HCT116 (cell line): ENCODE results near the gene NSFL1C. TPM values are rescaled to one million over a fixed set of nuclear protein-coding genes. Genes with fewer than 3 reads are reported as not detected.

ENCODE experiments used
- ATAC-seq: fragments of 200-7000 bp; cut with Tn5 transposase; 2 replicates; pipeline ENCODE4 v1.9.1; 2020; ENCODE audit warnings: mild to moderate bottlenecking, moderate library complexity
- BruUV-seq: library from RNA; stranded (reverse); fragments of 400-500 nt; replicated peaks from 2 replicates; lab custom pipeline; 2021; lab: Mats Ljungman, UMichigan
- CTCF ChIA-PET: fragments of 300-600 bp; sonication (Branson Sonifier 250); formaldehyde crosslinking; loops from one replicate; lab custom pipeline; 2021; ENCODE audit warnings: antibody characterized with exemption; lab: Charles Lee
- POLR2A ChIA-PET: fragments of 300-600, 350-600 bp; sonication (Branson Sonifier 250); formaldehyde crosslinking; loops from one replicate; lab custom pipeline; 2021; ENCODE audit warnings: antibody characterized with exemption; lab: Charles Lee
- RAD21 ChIA-PET, 2 experiments: fragments of 300-600 bp; sonication (Branson Sonifier 250); formaldehyde crosslinking; loops; one replicate each; lab custom pipeline; 2023; ENCODE audit warnings: low total read pairs in 2 of 2; ENCODE audit not compliant: uncharacterized antibody in 2 of 2, unreplicated experiment in 2 of 2, low non-redundant PET in 1 of 2; lab: Charles Lee
- DNase-seq: peaks from one replicate; pipeline ENCODE4 v3.0.0-alpha.2; 2010; ENCODE audit warnings: low read depth, low spot score
- H2AFZ ChIP-seq: fragments of 200-600 bp; shearing (Covaris generic), sonication (generic); 2 replicates; pipeline ENCODE4 v1.6.1; 2017; ENCODE audit warnings: low read depth, mixed run types, mixed read lengths, antibody characterized with exemption, low read length; ENCODE audit not compliant: poor library complexity, severe bottlenecking
- H3K27ac ChIP-seq: 2 replicates; pipeline ENCODE4 v1.5.1; 2012; ENCODE audit warnings: low read depth, low read length
- H3K27me3 ChIP-seq: fragments of 200-600 bp; sonication (generic); 2 replicates; pipeline ENCODE4 v1.6.1; 2016; ENCODE audit warnings: mixed run types, low read length, mixed read lengths; ENCODE audit not compliant: insufficient read depth
- H3K36me3 ChIP-seq, 2 experiments: fragments of 200-500 bp in 1 of 2; fragments of 200-600 bp in 1 of 2; sonication (Bioruptor generic) in 1 of 2; sonication (generic) in 1 of 2; 2 replicates each; pipeline versions ENCODE4 v1.5.1 to v1.6.1; 2014 to 2016; ENCODE audit warnings: low read length in 2 of 2, inconsistent platforms in 1 of 2, mixed read lengths in 1 of 2, mixed run types in 1 of 2; ENCODE audit not compliant: insufficient read depth in 2 of 2, control insufficient read depth in 1 of 2
- H3K4me1 ChIP-seq, 2 experiments: fragments of 200-600 bp in 1 of 2; sonication (generic) in 1 of 2; 2 replicates each; pipeline versions ENCODE4 v1.5.1 to v1.6.1; 2012 to 2017; ENCODE audit warnings: low read length in 2 of 2, inconsistent platforms in 1 of 2, mild to moderate bottlenecking in 1 of 2, mixed read lengths in 1 of 2, mixed run types in 1 of 2, moderate library complexity in 1 of 2; ENCODE audit not compliant: insufficient read depth in 2 of 2, control insufficient read depth in 1 of 2
- H3K4me2 ChIP-seq: fragments of 200-600 bp; sonication (generic); 2 replicates; pipeline ENCODE4 v1.6.1; 2017; ENCODE audit warnings: mixed run types, low read length, mixed read lengths
- H3K4me3 ChIP-seq, 2 experiments: fragments of 200-600 bp in 1 of 2; sonication (generic) in 1 of 2; replicated peaks in 1 of 2; 2 replicates each; pipeline ENCODE4 v1.5.1; 2011 to 2016; ENCODE audit warnings: low read length in 2 of 2, control low read depth in 1 of 2, low read depth in 1 of 2, mild to moderate bottlenecking in 1 of 2, mixed read lengths in 1 of 2, mixed run types in 1 of 2
- H3K79me2 ChIP-seq: fragments of 200-600 bp; sonication (generic); 2 replicates; pipeline ENCODE4 v1.6.1; 2017; ENCODE audit warnings: mild to moderate bottlenecking, mixed run types, low read length, moderate library complexity, mixed read lengths; ENCODE audit not compliant: insufficient read depth
- H3K9ac ChIP-seq: fragments of 200-600 bp; sonication (generic); 2 replicates; pipeline ENCODE4 v1.6.1; 2016; ENCODE audit warnings: low read length, mixed read lengths
- H3K9me2 ChIP-seq: fragments of 200-600 bp; sonication (generic), shearing (Covaris generic); 2 replicates; pipeline ENCODE4 v1.6.1; 2017; ENCODE audit warnings: mixed run types, mild to moderate bottlenecking, moderate library complexity; ENCODE audit not compliant: insufficient read depth
- H3K9me3 ChIP-seq, 2 experiments: fragments of 200-500 bp in 1 of 2; fragments of 200-600 bp in 1 of 2; sonication (Bioruptor generic) in 1 of 2; sonication (generic) in 1 of 2; 2 replicates each; pipeline ENCODE4 v1.6.1; 2014 to 2017; ENCODE audit warnings: low read length in 2 of 2, mixed read lengths in 2 of 2, inconsistent platforms in 1 of 2, low read depth in 1 of 2, mild to moderate bottlenecking in 1 of 2, mixed run types in 1 of 2, moderate library complexity in 1 of 2; ENCODE audit not compliant: control insufficient read depth in 1 of 2, insufficient read depth in 1 of 2
- H4K20me1 ChIP-seq: fragments of 200-600 bp; sonication (generic), shearing (Covaris generic); 2 replicates; pipeline ENCODE4 v1.6.1; 2017; ENCODE audit warnings: mixed run types, mild to moderate bottlenecking, moderate library complexity; ENCODE audit not compliant: insufficient read depth
- CBX3 ChIP-seq: IDR thresholded peaks from 2 replicates; pipeline ENCODE4 v1.6.1; 2012; ENCODE audit warnings: low read depth
- CTCF ChIP-seq, 3 experiments: fragments of 200-600 bp in 1 of 3; sonication (generic) in 1 of 3; IDR thresholded peaks in 2 of 3; conservative IDR thresholded peaks in 1 of 3; 2 replicates each; pipeline ENCODE4 v1.5.1; 2012 to 2017; ENCODE audit warnings: low read depth in 2 of 3, low read length in 2 of 3, antibody characterized with exemption in 1 of 3, borderline replicate concordance in 1 of 3, control low read depth in 1 of 3, mild to moderate bottlenecking in 1 of 3, mixed read lengths in 1 of 3, mixed run types in 1 of 3, moderate library complexity in 1 of 3; ENCODE audit not compliant: insufficient read depth in 1 of 3
- EGR1 ChIP-seq: IDR thresholded peaks from 2 replicates; pipeline ENCODE4 v1.6.1; 2012; ENCODE audit warnings: low read depth
- JUND ChIP-seq: IDR thresholded peaks from 2 replicates; pipeline ENCODE4 v1.6.1; 2012
- SP1 ChIP-seq: IDR thresholded peaks from 2 replicates; pipeline ENCODE4 v1.6.1; 2012; ENCODE audit warnings: low read depth
- TCF7L2 ChIP-seq: IDR thresholded peaks from 2 replicates; pipeline ENCODE4 v1.7.0; 2011; ENCODE audit warnings: borderline replicate concordance, inconsistent platforms; ENCODE audit not compliant: insufficient read depth, insufficient read length; ENCODE audit errors: extremely low read depth
- YY1 ChIP-seq: IDR thresholded peaks from 2 replicates; pipeline ENCODE4 v1.6.1; 2011; ENCODE audit warnings: low read length, low read depth, moderate library complexity, mild to moderate bottlenecking; ENCODE audit not compliant: insufficient replicate concordance; ENCODE audit errors: extremely low read depth
- ZFX ChIP-seq: fragments of 450-650 bp; IDR thresholded peaks from 2 replicates; pipeline ENCODE4 v1.6.1; 2017
- ZNF274 ChIP-seq: fragments of 200-500 bp; sonication (Bioruptor generic); IDR thresholded peaks from 2 replicates; pipeline ENCODE4 v1.6.1; 2014; ENCODE audit warnings: mild to moderate bottlenecking, low read depth, low read length, inconsistent platforms
- intact Hi-C: fragments of 100-400 bp; cut with micrococcal nuclease; formaldehyde crosslinking; loops from 2 replicates; pipeline ENCODE4 v1.10.0; 2022
- total RNA-seq: library from RNA; stranded (reverse); gene quantifications from one replicate; pipeline ENCODE4 v1.2.1, GENCODE V29; 2021; ENCODE audit not compliant: unreplicated experiment

The NSFL1C gene
- total RNA-seq, 1 experiment from 2014 or later, result 93.4 TPM

- RAD21 ChIA-PET, result no interaction called here
- H3K27ac ChIP-seq, result no peak overlapping the region
- DNase-seq, result no peak
- H3K4me2 ChIP-seq, result no peak overlapping the region
- no TSS peak for BruUV-seq
- no peaks in the 10 kb centered on the region for H3K79me2 ChIP-seq
- no peaks in the 10 kb centered on the region for H4K20me1 ChIP-seq
- no peak for TF ChIP-seq EGR1
- TF ChIP-seq ZNF274, result no peak
- no peak for TF ChIP-seq JUND
- no peak for TF ChIP-seq CBX3
- no peak for TF ChIP-seq SP1
- TF ChIP-seq YY1, result no peak
- TF ChIP-seq TCF7L2, result no peak
- no peak for TF ChIP-seq ZFX
- TF ChIP-seq CTCF (IDR thresholded peaks at IDR 0.05 in 2 of 3, conservative IDR thresholded peaks at IDR 0.05 in 1 of 3; ENCODE audit: borderline replicate concordance in 1 of 3, insufficient read depth in 1 of 3, low read depth in 2 of 3, low read length in 2 of 3), result no peak
- TF ChIP-seq, all 23 proteins: peak for 0
- no peaks in the 10 kb centered on the region for H3K27me3 ChIP-seq
- peaks cover 5 to 36% of the 10 kb centered on the region in 2 experiments for H3K4me1 ChIP-seq
- no peaks in the 10 kb centered on the region for H3K36me3 ChIP-seq
- no peaks in the 10 kb centered on the region for H3K9me3 ChIP-seq
- ChIA-PET POLR2A (no interaction called here), CTCF (interaction anchor here (1.4 to 4.9 kb wide), 3 partner anchors 30 to 303 kb away, joined by 3 to 36 read pairs (median 10); no protein-coding TSS in a partner anchor)
- ATAC-seq, result no peak
- intact Hi-C loops, result loop anchor here (5.0 kb wide), 1 partner anchor 304 kb away; no protein-coding TSS in a partner anchor
- no peak overlapping the region for H3K9ac ChIP-seq
- no peak overlapping the region for H2AFZ ChIP-seq
- H3K4me3 ChIP-seq, result no peak overlapping the region
- no peaks in the 10 kb centered on the region for H3K9me2 ChIP-seq
Measured at GRCh38 chr20:1473246-1474220, 6.9 kb upstream of the NSFL1C start.
